Measurements from ENCODE around the gene MAML2. TPM values are rescaled to one million over a fixed set of nuclear protein-coding genes. Genes with fewer than 3 reads are reported as not detected.

MAML2 gene
- total RNA-seq, 2 experiments from 2014 or later = 0.15 to 1.0 TPM

- Histone ChIP-seq H3K4me2 (ENCODE audit: low read length) (no peak overlapping the region), H3K4me1 (ENCODE audit: insufficient read depth, low read length, poor library complexity, severe bottlenecking) (no peaks in the 10 kb centered on the region), H4K20me1 (ENCODE audit: insufficient read depth, low read length) (no peaks in the 10 kb centered on the region), H3K9me2 (ENCODE audit: insufficient read depth, low read length) (no peaks in the 10 kb centered on the region), H3K27ac (ENCODE audit: low read depth, low read length, poor library complexity, severe bottlenecking) (no peak overlapping the region), H3K79me2 (ENCODE audit: insufficient read depth, low read depth, low read length) (no peaks in the 10 kb centered on the region), H3K4me3 (ENCODE audit: low read depth, low read length, poor library complexity, severe bottlenecking) (no peak overlapping the region), H3K9me3 (ENCODE audit: low read length) (no peaks in the 10 kb centered on the region), H3K36me3 (ENCODE audit: insufficient read depth, low read length) (no peaks in the 10 kb centered on the region), H2AFZ (ENCODE audit: low read length) (no peak overlapping the region)
- no peak for DNase-seq (ENCODE audit: low spot score)
- CTCF ChIA-PET (ENCODE audit: unreplicated experiment) = no interaction called here
- TF ChIP-seq EZH2phosphoT487 (IDR thresholded peaks at IDR 0.05; ENCODE audit: borderline replicate concordance, low read depth, low read length) (no peak), CTCF (conservative IDR thresholded peaks at IDR 0.05; ENCODE audit: low read length) (no peak)
- no TSS peak for BruUV-seq (replicated peaks)
- POLR2A ChIA-PET = interaction anchor here (0.7 kb wide), 1 partner anchor 170 kb away, joined by 4 read pairs; no protein-coding TSS in a partner anchor
- intact Hi-C loops (cut with micrococcal nuclease; ENCODE audit: unreplicated experiment) = no loop called here
Measured at GRCh38 chr11:96062134-96062533, 280.9 kb downstream of the MAML2 start.

GRCh38 chr11:96061730-96062129 is 281.3 kb downstream of the MAML2 start:
- ChIA-PET CTCF (ENCODE audit: unreplicated experiment) (no interaction called here), POLR2A (interaction anchor here (0.7 kb wide), 1 partner anchor 170 kb away, joined by 4 read pairs; no protein-coding TSS in a partner anchor)
- H3K36me3 ChIP-seq (ENCODE audit: insufficient read depth, low read length) = no peaks in the 10 kb centered on the region
- H4K20me1 ChIP-seq (ENCODE audit: insufficient read depth, low read length) = no peaks in the 10 kb centered on the region
- BruUV-seq (replicated peaks) = no TSS peak
- H3K9me2 ChIP-seq (ENCODE audit: insufficient read depth, low read length) = no peaks in the 10 kb centered on the region
- H3K4me1 ChIP-seq (ENCODE audit: insufficient read depth, low read length, poor library complexity, severe bottlenecking) = no peaks in the 10 kb centered on the region
- TF ChIP-seq EZH2phosphoT487 (IDR thresholded peaks at IDR 0.05; ENCODE audit: borderline replicate concordance, low read depth, low read length) = no peak
- TF ChIP-seq CTCF (conservative IDR thresholded peaks at IDR 0.05; ENCODE audit: low read length) = no peak
- H3K4me2 ChIP-seq (ENCODE audit: low read length) = no peak overlapping the region
- no peak overlapping the region for H2AFZ ChIP-seq (ENCODE audit: low read length)
- H3K4me3 ChIP-seq (ENCODE audit: low read depth, low read length, poor library complexity, severe bottlenecking) = no peak overlapping the region
- H3K79me2 ChIP-seq (ENCODE audit: insufficient read depth, low read depth, low read length) = no peaks in the 10 kb centered on the region
- intact Hi-C loops (cut with micrococcal nuclease; ENCODE audit: unreplicated experiment) = no loop called here
- H3K27ac ChIP-seq (ENCODE audit: low read depth, low read length, poor library complexity, severe bottlenecking) = no peak overlapping the region
- H3K9me3 ChIP-seq (ENCODE audit: low read length) = no peaks in the 10 kb centered on the region
- no peak for DNase-seq (ENCODE audit: low spot score)

GRCh38 chr11:96061069-96061468 is 281.9 kb downstream of the MAML2 start:
- Histone ChIP-seq H3K9me3 (ENCODE audit: low read length) (no peaks in the 10 kb centered on the region), H3K27ac (ENCODE audit: low read depth, low read length, poor library complexity, severe bottlenecking) (no peak overlapping the region), H3K4me3 (ENCODE audit: low read depth, low read length, poor library complexity, severe bottlenecking) (no peak overlapping the region), H3K4me1 (ENCODE audit: insufficient read depth, low read length, poor library complexity, severe bottlenecking) (no peaks in the 10 kb centered on the region), H3K36me3 (ENCODE audit: insufficient read depth, low read length) (no peaks in the 10 kb centered on the region), H2AFZ (ENCODE audit: low read length) (no peak overlapping the region), H3K79me2 (ENCODE audit: insufficient read depth, low read depth, low read length) (no peaks in the 10 kb centered on the region), H3K4me2 (ENCODE audit: low read length) (no peak overlapping the region), H4K20me1 (ENCODE audit: insufficient read depth, low read length) (no peaks in the 10 kb centered on the region), H3K9me2 (ENCODE audit: insufficient read depth, low read length) (no peaks in the 10 kb centered on the region)
- ChIA-PET POLR2A (interaction anchor here (1.3 kb wide), 1 partner anchor 10 kb away, joined by 4 read pairs; no protein-coding TSS in a partner anchor), CTCF (ENCODE audit: unreplicated experiment) (no interaction called here)
- BruUV-seq (replicated peaks) = no TSS peak
- no peak for TF ChIP-seq CTCF (conservative IDR thresholded peaks at IDR 0.05; ENCODE audit: low read length)
- no peak for TF ChIP-seq EZH2phosphoT487 (IDR thresholded peaks at IDR 0.05; ENCODE audit: borderline replicate concordance, low read depth, low read length)
- DNase-seq (ENCODE audit: low spot score) = no peak
- intact Hi-C loops (cut with micrococcal nuclease; ENCODE audit: unreplicated experiment) = no loop called here
